Spleen (tissue), 7 donors: ENCODE data around the gene USP4.

Experiments
- CTCF ChIP-seq, 11 experiments: fragments of 200-600 bp in 7 of 11; fragments of 450-650 bp in 4 of 11; sonication (generic) in 4 of 11; IDR thresholded peaks in 8 of 11; conservative IDR thresholded peaks in 3 of 11; 1 replicate in 7 of 11; 2 replicates in 4 of 11; pipeline versions ENCODE4 v1.4.0 to v1.8.0; 2016 to 2021; ENCODE audit warnings: antibody characterized with exemption in 11 of 11, inconsistent platforms in 4 of 11, mild to moderate bottlenecking in 1 of 11
- POLR2A ChIP-seq, 3 donors: fragments of 450-650 bp; IDR thresholded peaks; one replicate each; pipeline ENCODE4 v1.5.1; 2017; ENCODE audit warnings: antibody characterized with exemption in 3 of 3, mild to moderate bottlenecking in 1 of 3
- POLR2AphosphoS5 ChIP-seq, 3 donors: sonication (generic); formaldehyde crosslinking; IDR thresholded peaks; one replicate each; pipeline ENCODE4 v1.5.1; 2017; ENCODE audit warnings: antibody characterized with exemption in 3 of 3
- donor health status: DM: no; HTN: no; CAD: no; lungs with moderate emphysema.
- donor health status: DM: no; HTN: no; CAD: no.
- donor health status: DM: no; HTN: no; CAD: no.

- TF ChIP-seq CTCF (IDR thresholded peaks at IDR 0.05 in 8 of 11, conservative IDR thresholded peaks at IDR 0.05 in 3 of 11): no peak
- no peak for TF ChIP-seq POLR2A (IDR thresholded peaks at IDR 0.05)
- TF ChIP-seq POLR2AphosphoS5 (IDR thresholded peaks at IDR 0.05): no peak
Measured at GRCh38 chr3:49333916-49334633, 5.8 kb downstream of the USP4 start.
